HG03460 (cell line): ENCODE data around the gene SMC6.

Source experiments
- ATAC-seq: cut with Tn5 transposase; IDR thresholded peaks from one replicate; pipeline ENCODE4 v1.9.1; 2021; ENCODE audit not compliant: unreplicated experiment

Gene SMC6, protein sequence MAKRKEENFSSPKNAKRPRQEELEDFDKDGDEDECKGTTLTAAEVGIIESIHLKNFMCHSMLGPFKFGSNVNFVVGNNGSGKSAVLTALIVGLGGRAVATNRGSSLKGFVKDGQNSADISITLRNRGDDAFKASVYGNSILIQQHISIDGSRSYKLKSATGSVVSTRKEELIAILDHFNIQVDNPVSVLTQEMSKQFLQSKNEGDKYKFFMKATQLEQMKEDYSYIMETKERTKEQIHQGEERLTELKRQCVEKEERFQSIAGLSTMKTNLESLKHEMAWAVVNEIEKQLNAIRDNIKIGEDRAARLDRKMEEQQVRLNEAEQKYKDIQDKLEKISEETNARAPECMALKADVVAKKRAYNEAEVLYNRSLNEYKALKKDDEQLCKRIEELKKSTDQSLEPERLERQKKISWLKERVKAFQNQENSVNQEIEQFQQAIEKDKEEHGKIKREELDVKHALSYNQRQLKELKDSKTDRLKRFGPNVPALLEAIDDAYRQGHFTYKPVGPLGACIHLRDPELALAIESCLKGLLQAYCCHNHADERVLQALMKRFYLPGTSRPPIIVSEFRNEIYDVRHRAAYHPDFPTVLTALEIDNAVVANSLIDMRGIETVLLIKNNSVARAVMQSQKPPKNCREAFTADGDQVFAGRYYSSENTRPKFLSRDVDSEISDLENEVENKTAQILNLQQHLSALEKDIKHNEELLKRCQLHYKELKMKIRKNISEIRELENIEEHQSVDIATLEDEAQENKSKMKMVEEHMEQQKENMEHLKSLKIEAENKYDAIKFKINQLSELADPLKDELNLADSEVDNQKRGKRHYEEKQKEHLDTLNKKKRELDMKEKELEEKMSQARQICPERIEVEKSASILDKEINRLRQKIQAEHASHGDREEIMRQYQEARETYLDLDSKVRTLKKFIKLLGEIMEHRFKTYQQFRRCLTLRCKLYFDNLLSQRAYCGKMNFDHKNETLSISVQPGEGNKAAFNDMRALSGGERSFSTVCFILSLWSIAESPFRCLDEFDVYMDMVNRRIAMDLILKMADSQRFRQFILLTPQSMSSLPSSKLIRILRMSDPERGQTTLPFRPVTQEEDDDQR

GRCh38 chr2:17753803-17754663 is at the start of gene SMC6, which contains the start of gene GEN1:
Gene SMC6, minus strand, starts transcription at chr2:17753810. Its CDS starts 7,864 bp downstream, at chr2:17745946.
Gene GEN1, plus strand, starts transcription at chr2:17754138. Its CDS starts 5,806 bp downstream, at chr2:17759944.
- ATAC-seq, result peak; percentile 65

DNA sequence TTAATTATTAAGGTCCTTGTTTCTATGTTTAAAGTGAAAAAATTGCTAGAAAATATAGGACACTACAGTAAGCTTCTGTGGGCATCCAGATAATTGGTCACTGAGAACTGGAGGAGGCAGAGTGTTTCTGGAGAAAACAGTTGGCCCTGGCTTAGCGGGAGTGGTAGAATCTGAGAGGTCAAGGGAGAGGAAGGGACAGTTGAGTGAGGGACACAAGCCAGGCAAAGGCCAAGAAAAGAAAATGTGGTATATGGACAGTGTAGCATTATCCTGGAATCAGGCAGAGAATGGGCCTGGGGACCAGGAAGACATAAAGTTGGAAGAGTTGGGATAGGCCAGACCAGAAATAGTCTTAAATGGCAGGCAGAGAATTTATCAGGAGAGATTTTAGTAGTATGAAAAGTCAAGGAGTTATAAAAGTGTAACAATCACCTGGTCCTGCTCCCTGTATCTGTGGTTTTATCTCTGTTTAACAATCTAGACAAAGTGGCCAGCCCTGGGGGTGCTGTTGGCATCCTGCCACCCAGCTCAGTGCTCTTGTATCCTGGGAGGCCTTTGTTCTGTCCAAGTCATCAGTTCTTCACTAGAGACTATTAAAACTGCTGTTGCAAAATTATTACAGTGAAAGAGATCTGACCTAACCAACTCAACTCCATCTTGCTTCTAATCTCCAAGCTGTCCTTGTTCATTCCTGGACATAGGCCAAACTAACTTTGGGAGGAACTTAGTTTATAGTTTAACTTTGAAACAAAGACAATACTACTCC is 47.3 kb upstream of the SMC6 start:
- ATAC-seq, result no peak

DNA sequence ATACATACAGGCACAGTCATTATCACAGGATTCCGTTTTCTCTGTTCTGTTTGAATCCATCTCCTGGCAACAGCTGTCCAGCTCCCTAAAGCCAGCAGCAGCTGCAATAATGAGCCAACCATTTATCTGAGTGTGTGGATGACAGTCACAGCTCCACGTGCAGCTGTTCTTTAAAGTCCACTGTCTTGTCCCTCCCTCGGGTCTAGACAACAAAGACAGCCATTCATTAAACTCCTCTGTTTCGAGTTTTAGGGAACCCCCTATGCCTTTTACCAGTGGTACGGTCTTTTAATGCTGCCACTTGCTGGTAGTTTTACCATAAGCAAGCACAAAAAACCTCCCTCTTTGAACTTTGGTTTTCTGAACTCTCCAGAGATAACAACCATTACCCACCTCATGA is 46.6 kb upstream of the SMC6 start:
- no peak for ATAC-seq

DNA sequence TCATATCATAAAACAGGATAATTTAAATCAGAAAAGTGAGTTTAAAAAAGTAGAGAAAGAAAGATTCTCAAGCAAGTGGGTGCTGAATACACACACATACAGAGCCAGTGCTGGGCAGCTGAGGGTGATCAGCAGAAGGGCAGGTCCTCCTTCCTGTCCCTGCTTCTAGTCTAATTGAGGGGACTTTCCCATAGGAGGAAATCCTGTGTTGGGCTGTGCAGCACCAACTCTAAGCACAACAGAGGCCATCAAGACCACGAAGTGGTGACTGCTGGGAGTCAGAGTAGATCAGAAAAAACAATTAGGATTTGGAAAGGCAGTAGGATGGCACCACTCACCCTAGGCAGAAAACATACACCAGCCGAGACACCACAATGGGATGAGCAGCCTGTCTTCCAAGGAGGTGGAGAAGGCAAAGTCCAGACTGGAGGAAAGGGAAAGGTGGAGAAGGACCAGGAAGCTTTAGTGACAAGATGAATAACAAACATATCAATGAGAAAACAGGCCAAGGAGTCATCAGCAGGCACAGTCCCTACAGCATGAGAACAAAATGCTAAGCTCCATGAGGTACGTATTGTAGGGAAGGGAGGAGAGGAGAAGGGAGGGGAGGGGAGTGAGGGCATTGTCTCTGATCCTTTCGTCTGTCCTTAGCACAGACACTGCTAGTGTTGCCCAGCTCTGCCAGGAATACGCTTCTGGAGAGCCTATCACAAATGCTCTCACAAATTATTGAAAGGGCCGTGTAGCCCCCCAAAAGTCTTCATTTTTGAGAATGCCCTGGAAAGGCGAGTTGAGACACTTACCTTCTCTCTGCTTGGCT is 45.9 kb upstream of the SMC6 start:
- ATAC-seq, result no peak

DNA sequence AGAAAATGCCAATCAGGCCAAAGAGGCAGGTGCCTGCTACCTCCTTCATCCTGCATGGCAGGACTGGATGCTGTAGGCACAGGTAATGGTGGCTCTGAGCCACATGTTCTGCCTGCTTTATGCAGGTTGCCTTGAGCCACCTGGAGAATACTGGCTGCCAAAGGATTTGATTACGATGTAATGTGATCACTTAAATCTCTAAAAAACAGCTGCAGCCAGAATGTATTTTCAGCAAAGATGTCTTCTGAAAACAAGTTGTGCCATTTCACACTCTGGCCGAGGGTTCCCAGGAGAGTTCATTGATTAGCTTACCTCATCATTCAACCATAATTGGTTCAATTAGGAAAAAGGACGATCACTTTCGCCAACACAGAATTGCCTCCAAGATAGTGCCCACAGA is 44.7 kb upstream of the SMC6 start:
- no peak for ATAC-seq

- no peak for ATAC-seq
These were observed 41.7 kb upstream of the SMC6 start for GRCh38 chr2:17795309-17795708.

GRCh38 chr2:17793803-17794354 is 40.3 kb upstream of the SMC6 start:
- ATAC-seq, result no peak

DNA sequence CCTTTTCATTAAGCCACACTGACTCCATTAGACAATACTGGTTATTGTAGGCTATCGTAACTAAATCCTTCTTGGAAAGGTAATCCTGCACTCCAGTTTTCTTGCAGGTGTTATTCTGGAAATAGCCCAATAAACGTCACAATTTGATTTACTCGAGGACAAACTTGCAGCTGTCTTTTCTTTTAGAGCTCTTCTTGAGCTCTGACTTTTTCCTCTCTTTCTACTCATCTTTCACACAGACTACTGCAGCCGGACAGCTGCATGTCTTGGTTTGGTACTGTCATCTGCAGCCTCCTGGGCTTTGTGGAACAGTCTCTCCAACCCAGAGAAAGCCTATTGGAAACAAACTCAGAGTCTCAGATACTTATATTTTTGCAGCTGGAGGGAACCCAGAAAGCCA is 39.7 kb upstream of the SMC6 start:
- ATAC-seq, result no peak

- no peak for ATAC-seq
These were observed 38.9 kb upstream of the SMC6 start for GRCh38 chr2:17792515-17792914.

DNA sequence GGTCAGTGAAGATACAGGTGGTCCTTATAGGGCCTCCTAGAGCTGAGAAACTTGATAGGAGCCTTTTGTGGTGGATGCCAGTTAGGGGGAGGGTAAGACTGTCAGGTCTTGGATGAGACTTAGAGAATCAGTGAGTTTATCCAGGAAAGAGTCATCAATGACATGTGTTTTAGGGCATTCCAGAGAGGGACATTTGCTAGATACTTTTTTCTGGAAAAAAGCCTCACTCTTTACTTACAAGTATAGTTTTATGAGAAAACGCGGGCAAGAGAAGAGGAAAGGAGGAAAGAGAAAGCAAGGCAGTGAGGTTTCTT is 38.2 kb upstream of the SMC6 start:
- ATAC-seq, result no peak

DNA sequence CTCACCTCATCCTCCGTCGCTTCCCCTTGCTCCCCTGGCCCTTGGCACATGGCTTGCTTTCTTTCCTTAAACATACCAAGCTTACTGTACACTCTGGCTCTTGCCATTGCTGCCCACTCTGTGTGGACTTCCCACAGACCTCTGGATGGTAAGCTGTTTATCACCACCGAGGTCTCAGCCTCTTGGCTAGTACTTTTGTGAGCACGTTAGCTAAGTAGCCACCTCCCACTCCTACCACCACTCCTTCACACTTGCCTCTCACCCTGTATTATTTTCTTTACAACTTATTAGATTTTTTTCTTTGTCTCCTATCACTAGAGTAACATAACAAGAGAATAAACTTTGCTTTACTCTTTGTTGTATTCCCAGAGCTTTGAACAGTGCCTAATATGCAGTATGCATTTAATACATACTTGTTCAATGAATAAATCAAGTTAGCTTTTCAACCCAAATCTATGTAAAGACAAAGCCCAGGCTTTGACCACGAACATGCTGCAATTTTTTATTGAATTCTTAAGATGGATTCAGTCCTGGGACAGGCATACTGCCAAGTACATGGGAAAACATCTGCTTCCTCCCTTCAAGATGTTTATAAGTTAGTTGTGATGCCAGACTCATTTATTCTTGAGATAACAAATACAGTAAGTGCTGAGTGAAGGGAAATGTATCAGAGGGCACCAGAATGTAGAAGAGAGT is 37.7 kb upstream of the SMC6 start:
- no peak for ATAC-seq

- no peak for ATAC-seq
These were observed 36.9 kb upstream of the SMC6 start for GRCh38 chr2:17790536-17790935.

DNA sequence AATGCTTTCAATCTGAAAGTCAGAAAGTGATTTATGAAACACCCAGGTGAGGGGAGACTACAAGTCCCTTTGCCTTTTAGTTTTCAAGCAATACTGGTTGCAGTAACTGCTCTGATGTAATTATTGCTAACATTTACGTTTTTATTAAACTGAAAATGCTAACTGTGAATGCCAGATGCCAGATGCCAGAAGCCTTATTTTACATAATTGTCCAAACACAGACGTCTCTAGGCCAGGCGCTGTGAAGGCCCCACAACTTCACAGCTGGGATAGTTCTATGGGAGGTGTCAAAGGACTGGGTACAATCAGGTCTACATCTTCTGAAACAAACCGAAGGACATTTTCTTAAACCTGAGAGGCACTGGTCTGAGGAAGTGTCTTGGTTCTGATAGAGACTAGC is 35.2 kb upstream of the SMC6 start:
- ATAC-seq, result no peak

DNA sequence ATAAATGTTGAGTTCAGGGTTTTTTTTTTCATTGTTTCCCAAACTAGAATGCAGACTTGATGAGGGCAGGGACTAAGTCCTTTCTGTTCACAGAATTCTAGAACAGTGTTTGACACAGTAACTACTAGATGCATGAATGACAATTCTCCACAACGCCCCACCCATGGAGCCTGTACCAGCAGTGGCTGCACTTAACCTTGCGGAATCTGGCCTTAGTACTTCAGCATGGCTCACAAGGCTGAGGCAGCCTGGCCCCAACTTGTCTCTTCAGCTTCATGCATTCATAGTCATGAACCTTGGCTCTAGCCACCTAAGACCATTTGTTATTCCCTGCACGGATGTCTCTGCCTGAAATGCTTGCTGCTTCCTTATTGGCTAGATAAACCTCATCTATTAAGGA is 33.1 kb upstream of the SMC6 start:
- no peak for ATAC-seq

DNA sequence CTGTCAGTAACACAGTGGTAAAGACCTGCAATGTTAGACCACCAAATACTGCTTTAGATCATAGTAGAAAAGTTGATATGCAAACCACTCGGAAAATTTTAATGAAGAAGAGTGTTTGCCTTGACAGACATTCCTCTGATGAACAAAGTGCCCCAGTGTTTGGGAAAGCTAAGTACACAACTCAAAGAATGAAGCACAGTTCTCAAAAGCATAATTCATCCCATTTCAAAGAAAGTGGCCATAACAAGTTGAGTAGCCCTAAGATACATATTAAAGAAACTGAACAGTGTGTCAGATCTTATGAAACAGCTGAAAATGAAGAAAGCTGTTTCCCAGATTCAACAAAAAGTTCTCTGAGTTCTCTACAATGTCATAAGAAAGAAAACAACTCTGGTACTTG is 27.9 kb upstream of the SMC6 start:
- no peak for ATAC-seq

GRCh38 chr2:17780546-17780945 is 26.9 kb upstream of the SMC6 start:
- no peak for ATAC-seq

DNA sequence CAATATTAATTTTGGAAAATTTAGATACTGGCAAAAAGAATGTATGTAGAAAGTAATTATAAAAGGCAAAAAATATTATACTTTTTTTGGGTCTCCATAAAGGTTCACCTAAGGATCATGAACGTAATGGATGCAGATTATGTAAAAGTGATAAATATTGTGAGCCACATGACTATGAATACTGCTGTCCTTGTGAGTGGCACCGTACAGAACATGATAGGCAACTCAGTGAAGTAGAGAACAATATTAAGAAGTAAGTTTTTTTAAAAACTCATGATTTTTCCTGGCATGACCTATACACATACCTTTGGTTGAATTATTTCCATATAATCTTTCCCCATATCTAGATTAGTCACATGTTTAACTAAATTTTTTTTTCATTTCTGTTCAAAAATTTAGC is 18.9 kb upstream of the SMC6 start:
- ATAC-seq, result no peak

GRCh38 chr2:17771956-17772355 is 18.3 kb upstream of the SMC6 start:
- ATAC-seq, result no peak
